ENCODE measurements around the gene HCN4.

DNA sequence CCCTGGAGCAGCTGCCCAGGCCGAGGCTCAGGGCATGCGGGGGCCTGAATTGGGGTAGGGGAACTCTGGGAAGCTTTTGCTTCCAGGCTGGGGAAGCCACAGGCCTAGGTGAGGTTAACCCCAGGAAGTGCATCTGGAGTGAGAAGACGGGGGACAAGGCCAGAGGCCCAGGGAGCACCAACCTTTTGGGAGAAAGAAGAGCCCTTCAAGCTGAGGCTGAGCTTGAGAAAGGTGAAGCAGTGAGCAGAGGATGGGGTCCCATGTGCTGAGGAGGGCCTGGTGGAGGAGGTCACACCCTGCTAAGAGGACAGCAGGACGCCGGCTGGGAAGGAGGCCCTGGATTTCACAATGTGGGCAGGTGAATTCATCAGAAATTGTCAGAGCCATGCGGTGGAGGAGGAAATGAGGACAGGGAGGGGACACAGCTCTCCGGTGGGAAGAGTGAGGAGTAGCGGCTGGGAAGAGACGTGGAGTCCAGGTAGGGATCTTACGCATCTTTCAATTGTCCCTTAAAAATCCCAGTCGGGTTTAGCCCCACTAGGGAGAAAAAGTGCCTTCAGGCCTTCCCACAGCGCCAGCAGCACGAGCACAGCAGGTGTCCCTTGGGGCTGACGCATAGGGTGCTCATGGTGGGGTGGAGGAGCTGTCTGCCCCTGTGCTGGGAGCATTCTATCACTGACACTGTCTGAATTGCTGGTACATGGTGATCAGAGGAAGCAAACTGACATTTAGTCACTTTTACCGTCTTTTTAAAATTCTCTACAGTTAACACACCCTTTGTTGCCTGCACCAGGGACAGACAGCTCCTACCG lies 50.9 kb downstream of the HCN4 start:
- TF ChIP-seq EZH2 (IDR thresholded peaks at IDR 0.05; ENCODE audit: insufficient read depth, poor library complexity, severe bottlenecking) (no peak), EZH2phosphoT487 (IDR thresholded peaks at IDR 0.05; ENCODE audit: insufficient read depth, low read depth) (no peak)
